Measurements from ENCODE around the gene ALDH1A2. TPM values are rescaled to one million over a fixed set of nuclear protein-coding genes. Genes with fewer than 3 reads are reported as not detected.

Gene ALDH1A2
- total RNA-seq, 1 experiment from 2014 or later = 0.98 TPM

GRCh38 chr15:57941816-57942215, 123.7 kb downstream of the ALDH1A2 start:
- in situ Hi-C loops (cut with HindIII; ENCODE audit: low pct_unique_long_range_greater_than_20kb, low sequenced_read_pairs) = no loop called here
- CTCF ChIA-PET = no interaction called here
- no peak for TF ChIP-seq REST (IDR thresholded peaks at IDR 0.05; ENCODE audit: insufficient read depth in 1 of 2, low read depth in 2 of 2, low read length in 1 of 2)
- Histone ChIP-seq H3K27me3 (ENCODE audit: control insufficient read depth, insufficient read depth, low read length) (peaks cover 5% of the 10 kb centered on the region; the same call in 1 of the 2 replicates), H3K36me3 (ENCODE audit: control insufficient read depth, insufficient read depth, low read length) (no peaks in the 10 kb centered on the region), H3K4me3 (ENCODE audit: low read depth in 2 of 2, low read length in 2 of 2) (no peak overlapping the region), H3K4me1 (ENCODE audit: control insufficient read depth, insufficient read depth, low read length) (no peaks in the 10 kb centered on the region), H3K27ac (ENCODE audit: low read length) (no peak overlapping the region), H3K9me3 (ENCODE audit: control insufficient read depth, insufficient read depth, low read depth, low read length) (no peaks in the 10 kb centered on the region)
- intact Hi-C loops (cut with micrococcal nuclease; ENCODE audit: unreplicated experiment) = no loop called here
- no TSS peak for BruUV-seq (replicated peaks)
- ATAC-seq = no peak
- POLR2A ChIA-PET = no interaction called here
- no peak for DNase-seq (ENCODE audit: low read depth, low spot score)

GRCh38 chr15:57932348-57932747, 133.2 kb downstream of the ALDH1A2 start:
- no peaks in the 10 kb centered on the region for H3K36me3 ChIP-seq (ENCODE audit: control insufficient read depth, insufficient read depth, low read length)
- ATAC-seq (no peak), DNase-seq (ENCODE audit: low read depth, low spot score) (no peak)
- no peak overlapping the region for H3K27ac ChIP-seq (ENCODE audit: low read length)
- no peaks in the 10 kb centered on the region for H3K9me3 ChIP-seq (ENCODE audit: control insufficient read depth, insufficient read depth, low read depth, low read length)
- intact Hi-C loops (cut with micrococcal nuclease; ENCODE audit: unreplicated experiment) (no loop called here), in situ Hi-C loops (cut with HindIII; ENCODE audit: low pct_unique_long_range_greater_than_20kb, low sequenced_read_pairs) (no loop called here)
- TF ChIP-seq REST (IDR thresholded peaks at IDR 0.05; ENCODE audit: insufficient read depth in 1 of 2, low read depth in 2 of 2, low read length in 1 of 2) (no peak), TCF7L2 (IDR thresholded peaks at IDR 0.05; ENCODE audit: low read depth, low read length) (no peak), CTCF (IDR thresholded peaks at IDR 0.05) (no peak), SIN3A (IDR thresholded peaks at IDR 0.05; ENCODE audit: borderline replicate concordance, insufficient read depth, low read depth, low read length) (no peak), POLR2AphosphoS5 (IDR thresholded peaks at IDR 0.05; ENCODE audit: low read depth, low read length) (no peak)
- CTCF ChIA-PET = no interaction called here
- POLR2A ChIA-PET = no interaction called here
- H3K4me1 ChIP-seq (ENCODE audit: control insufficient read depth, insufficient read depth, low read length) = no peaks in the 10 kb centered on the region
- H3K27me3 ChIP-seq (ENCODE audit: control insufficient read depth, insufficient read depth, low read length) = no peaks in the 10 kb centered on the region
- BruUV-seq (replicated peaks) = no TSS peak
- no peak overlapping the region for H3K4me3 ChIP-seq (ENCODE audit: low read depth in 2 of 2, low read length in 2 of 2)

Measured in Panc1 (cell line).